ENCODE data around the gene TRMT112. TPM values are rescaled to one million over a fixed set of nuclear protein-coding genes. Genes with fewer than 3 reads are reported as not detected.

Gene TRMT112
- total RNA-seq, 4 donors from 2014 or later = 202 to 281 (median 212) TPM

DNA sequence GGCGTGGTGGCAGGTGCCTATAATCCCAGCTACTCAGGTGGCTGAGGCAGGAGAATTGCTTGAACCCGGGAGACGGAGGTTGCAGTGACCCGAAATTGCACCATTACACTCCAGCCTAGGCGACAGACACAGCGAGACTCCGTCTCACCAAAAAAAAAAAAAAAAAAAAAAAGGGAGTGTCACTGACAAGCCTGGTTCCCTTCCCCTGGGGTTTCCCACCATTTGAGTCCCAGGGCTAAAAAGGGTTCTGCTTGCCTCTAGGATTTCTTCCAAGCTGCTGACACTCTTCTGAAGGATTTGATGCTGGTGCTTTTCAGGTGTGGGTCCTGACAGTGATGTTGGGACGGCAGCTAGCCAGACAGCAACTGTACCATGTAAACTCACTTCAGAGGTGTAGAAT is 21.4 kb upstream of the TRMT112 start:
- DNase-seq (ENCODE audit: extremely low spot score) = no peak
- WGBS = 82% methylated on average over 8 of the region's 8 CpGs
- H3K27me3 ChIP-seq = no peaks in the 10 kb centered on the region
- no peak overlapping the region for H3K4me3 ChIP-seq
- H3K9me3 ChIP-seq = no peaks in the 10 kb centered on the region
- TF ChIP-seq, protein P1, sequence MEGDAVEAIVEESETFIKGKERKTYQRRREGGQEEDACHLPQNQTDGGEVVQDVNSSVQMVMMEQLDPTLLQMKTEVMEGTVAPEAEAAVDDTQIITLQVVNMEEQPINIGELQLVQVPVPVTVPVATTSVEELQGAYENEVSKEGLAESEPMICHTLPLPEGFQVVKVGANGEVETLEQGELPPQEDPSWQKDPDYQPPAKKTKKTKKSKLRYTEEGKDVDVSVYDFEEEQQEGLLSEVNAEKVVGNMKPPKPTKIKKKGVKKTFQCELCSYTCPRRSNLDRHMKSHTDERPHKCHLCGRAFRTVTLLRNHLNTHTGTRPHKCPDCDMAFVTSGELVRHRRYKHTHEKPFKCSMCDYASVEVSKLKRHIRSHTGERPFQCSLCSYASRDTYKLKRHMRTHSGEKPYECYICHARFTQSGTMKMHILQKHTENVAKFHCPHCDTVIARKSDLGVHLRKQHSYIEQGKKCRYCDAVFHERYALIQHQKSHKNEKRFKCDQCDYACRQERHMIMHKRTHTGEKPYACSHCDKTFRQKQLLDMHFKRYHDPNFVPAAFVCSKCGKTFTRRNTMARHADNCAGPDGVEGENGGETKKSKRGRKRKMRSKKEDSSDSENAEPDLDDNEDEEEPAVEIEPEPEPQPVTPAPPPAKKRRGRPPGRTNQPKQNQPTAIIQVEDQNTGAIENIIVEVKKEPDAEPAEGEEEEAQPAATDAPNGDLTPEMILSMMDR (IDR thresholded peaks at IDR 0.05) = no peak
- TF ChIP-seq EP300 (IDR thresholded peaks at IDR 0.05) (no peak), POLR2A (IDR thresholded peaks at IDR 0.05; ENCODE audit: low read depth) (no peak), POLR2AphosphoS5 (IDR thresholded peaks at IDR 0.05) (no peak)
- H3K36me3 ChIP-seq = no peaks in the 10 kb centered on the region
- peaks cover 7 to 33% (median 26%) of the 10 kb centered on the region in 4 donors for H3K4me1 ChIP-seq
- intact Hi-C loops (cut with DNase I) = no loop called here
- no peak overlapping the region for H3K27ac ChIP-seq (replicated peaks in 1 of 4)

DNA sequence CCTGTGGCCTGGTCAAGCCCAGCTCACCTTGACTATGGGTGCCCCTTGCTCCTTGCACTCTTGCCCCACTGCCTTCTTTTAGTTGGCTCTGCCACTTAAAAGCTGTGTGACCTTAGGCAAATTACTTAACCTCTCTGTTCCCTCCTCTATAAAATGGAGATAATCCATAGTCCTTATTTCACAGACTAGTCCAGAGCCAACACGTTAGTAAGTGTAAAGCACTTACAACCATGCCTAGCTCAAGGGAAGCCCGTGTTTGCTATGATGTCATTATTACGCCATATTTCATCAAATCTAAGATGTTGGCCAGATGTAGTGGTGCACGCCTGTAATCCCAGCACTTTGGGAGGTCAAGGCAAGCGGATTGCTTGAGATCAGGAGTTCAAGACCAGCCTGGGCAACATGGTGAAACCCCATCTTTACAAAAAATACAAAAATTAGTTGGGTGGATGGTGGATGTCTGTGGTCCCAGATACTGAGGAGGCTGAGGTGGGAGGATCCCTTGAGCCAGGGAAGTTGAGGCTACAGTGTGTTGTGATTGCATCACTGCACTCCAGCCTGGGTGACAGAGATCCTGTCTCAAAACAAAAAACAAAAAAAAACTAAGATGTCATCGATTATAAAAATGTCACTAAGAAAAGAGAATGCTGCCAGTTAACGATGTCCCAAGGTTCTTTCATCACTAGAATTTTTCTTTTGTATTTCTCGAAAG is 20.3 kb upstream of the TRMT112 start:
- TF ChIP-seq, protein P1 (IDR thresholded peaks at IDR 0.05) = no peak
- TF ChIP-seq POLR2AphosphoS5 (IDR thresholded peaks at IDR 0.05) = no peak
- no peak for TF ChIP-seq EP300 (IDR thresholded peaks at IDR 0.05)
- no peak for TF ChIP-seq POLR2A (IDR thresholded peaks at IDR 0.05; ENCODE audit: low read depth)
- Histone ChIP-seq H3K27ac (replicated peaks in 1 of 4) (no peak overlapping the region), H3K36me3 (no peaks in the 10 kb centered on the region), H3K4me3 (no peak overlapping the region), H3K9me3 (no peaks in the 10 kb centered on the region), H3K4me1 (peaks cover 7 to 22% (median 17%) of the 10 kb centered on the region in 4 donors), H3K27me3 (no peaks in the 10 kb centered on the region)
- WGBS = 75% methylated on average over 8 of the region's 8 CpGs
- DNase-seq (ENCODE audit: extremely low spot score) = no peak
- intact Hi-C loops (cut with DNase I) = no loop called here

DNA sequence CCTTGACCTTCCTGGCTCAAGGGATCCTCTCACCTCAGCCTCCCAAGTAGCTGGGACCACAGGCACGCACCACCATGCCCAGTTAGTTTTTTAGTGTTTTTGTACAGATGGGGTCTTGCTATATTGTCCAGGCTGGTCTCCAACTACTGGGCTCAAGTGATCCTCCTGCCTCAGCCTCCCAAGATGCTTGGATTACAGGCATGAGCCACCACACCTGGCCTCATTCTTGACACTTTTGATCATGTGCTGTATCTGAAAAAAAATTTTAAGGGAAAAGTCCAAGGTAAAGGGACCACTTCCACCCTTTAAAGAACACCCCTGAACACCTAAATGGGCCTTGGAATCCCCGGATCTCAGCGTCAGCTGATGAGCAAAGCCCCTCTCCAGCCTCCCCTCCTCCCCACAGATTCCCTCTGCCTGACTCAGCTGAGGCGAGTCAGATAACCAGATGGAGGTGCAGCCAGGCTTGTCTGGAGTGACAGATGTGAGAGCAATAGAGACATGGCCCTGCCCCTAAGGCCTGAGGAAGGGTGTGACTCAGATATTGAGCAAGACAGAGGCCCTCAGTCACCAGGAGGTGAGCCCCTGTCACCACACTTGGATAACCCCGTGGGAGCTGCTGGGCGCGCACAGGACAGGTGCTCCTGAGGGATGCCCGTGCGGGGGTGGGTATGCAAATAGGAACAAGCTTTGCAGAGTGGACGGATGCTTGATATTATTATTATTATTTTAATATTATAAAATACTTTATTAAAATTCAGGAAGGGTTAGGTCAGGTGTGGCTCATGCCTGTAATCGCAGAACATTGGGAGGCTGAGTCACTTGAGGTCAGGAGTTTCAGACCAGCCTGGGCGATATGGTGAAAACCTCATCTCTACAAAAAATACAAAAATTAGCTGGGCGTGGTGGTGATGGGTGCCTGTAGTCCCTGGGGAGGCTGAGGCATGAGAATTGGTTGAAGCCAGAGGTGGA is 17.7 kb upstream of the TRMT112 start:
- intact Hi-C loops (cut with DNase I) = no loop called here
- H3K9me3 ChIP-seq = no peaks in the 10 kb centered on the region
- TF ChIP-seq POLR2AphosphoS5 (IDR thresholded peaks at IDR 0.05) (no peak), POLR2A (IDR thresholded peaks at IDR 0.05; ENCODE audit: low read depth) (no peak), EP300 (IDR thresholded peaks at IDR 0.05) (no peak)
- TF ChIP-seq, protein P1 (IDR thresholded peaks at IDR 0.05) = no peak
- H3K27ac ChIP-seq (replicated peaks in 1 of 4) = no peak overlapping the region
- H3K36me3 ChIP-seq = no peaks in the 10 kb centered on the region
- 70% methylated on average over 12 of the region's 13 CpGs for WGBS
- H3K4me3 ChIP-seq = no peak overlapping the region
- H3K27me3 ChIP-seq = no peaks in the 10 kb centered on the region
- peaks cover 4 to 11% (median 9%) of the 10 kb centered on the region in 4 donors for H3K4me1 ChIP-seq
- no peak for DNase-seq (ENCODE audit: extremely low spot score)

DNA sequence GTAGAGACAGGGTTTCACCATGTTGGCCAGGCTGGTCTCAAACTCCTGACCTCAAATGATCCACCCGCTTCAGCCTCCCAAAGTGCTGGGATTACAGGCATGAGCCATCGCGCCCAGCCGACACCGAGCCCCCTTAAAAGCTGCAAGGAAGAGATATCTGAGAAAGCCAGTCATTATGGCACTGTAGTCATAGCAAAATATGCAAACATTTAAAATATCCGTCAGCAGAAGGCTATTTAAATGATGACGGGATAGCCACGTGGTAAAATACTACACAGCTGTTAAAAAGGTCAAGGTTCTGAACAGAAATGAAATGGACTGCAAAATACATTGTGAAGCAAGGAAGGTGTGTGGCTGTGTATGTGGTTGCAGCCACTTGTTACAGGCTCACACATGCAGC is 16.2 kb upstream of the TRMT112 start:
- Histone ChIP-seq H3K27ac (replicated peaks in 1 of 4) (no peak overlapping the region), H3K4me1 (peaks cover 4 to 11% (median 9%) of the 10 kb centered on the region in 4 donors)

More for the DNA sequence above, 16.2 kb upstream of the TRMT112 start:
- DNase-seq (ENCODE audit: extremely low spot score) = no peak
- H3K27me3 ChIP-seq = no peaks in the 10 kb centered on the region
- no peaks in the 10 kb centered on the region for H3K36me3 ChIP-seq
- TF ChIP-seq POLR2AphosphoS5 (IDR thresholded peaks at IDR 0.05) = no peak
- TF ChIP-seq EP300 (IDR thresholded peaks at IDR 0.05) = no peak
- intact Hi-C loops (cut with DNase I) = no loop called here
- H3K9me3 ChIP-seq = no peaks in the 10 kb centered on the region
- H3K4me3 ChIP-seq = no peak overlapping the region
- WGBS = 86% methylated on average over 8 of the region's 8 CpGs

All from esophagus muscularis mucosa (tissue), 4 donors.